ENCODE measurements around the gene PHC2. TPM values are rescaled to one million over a fixed set of nuclear protein-coding genes. Genes with fewer than 3 reads are reported as not detected.

PHC2 gene
- total RNA-seq, 1 donor from 2014 or later, result 65.0 TPM

DNA sequence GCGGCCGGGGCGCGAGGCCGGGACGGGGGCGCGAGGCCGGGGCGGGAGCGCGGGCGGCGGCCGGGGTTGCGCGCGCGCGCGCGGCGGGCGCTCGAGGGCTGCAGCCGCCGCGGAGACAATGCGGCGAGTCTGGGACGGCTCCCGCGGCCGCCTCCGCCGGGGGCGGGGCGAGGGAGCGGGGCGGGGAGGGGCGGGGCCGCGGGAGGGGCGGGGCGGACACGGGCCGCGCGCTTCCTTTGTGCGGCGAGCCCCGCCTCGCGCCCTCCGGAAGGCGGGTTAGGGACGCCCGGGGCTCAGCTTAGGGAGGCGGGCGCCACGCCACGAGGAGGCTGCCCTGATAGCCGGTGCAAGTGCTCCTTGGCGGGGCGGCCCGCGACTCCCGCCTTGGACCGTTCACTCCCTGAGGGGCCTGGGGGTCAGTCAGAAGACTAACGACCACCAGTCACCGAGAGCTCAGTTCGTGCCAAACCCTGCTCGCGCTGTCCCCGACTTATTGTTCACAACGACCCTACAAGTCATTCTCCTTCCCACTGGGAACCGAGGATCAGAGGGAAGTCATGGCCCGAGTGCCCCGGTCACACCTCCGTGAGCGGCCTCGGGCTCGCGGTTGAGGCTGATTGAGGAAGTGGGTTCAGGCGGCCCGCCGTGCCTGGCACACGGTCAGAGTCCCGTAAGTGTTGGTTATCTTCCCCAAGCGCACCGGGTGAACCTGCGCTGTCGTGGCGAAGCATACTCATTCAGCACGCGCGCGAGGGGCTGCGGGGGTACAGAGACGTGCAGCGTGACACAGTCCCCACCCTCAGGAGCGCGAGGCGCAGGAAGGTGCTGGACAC lies 80.9 kb downstream of the PHC2 start:
- Mint-ChIP-seq H3K4me3 (peak overlapping the region; percentile 88), H3K4me1 (peaks cover 73% of the 10 kb centered on the region), H3K27ac (peak overlapping the region; percentile 97), H3K27me3 (ENCODE audit: insufficient read depth, low read depth) (peaks cover 2% of the 10 kb centered on the region), H3K9me3 (no peaks in the 10 kb centered on the region), H3K36me3 (peaks cover 25% of the 10 kb centered on the region)
- TF ChIP-seq EZH2 (IDR thresholded peaks at IDR 0.05) (no peak), EZH2phosphoT487 (IDR thresholded peaks at IDR 0.05) (no peak)
- TF ChIP-seq, protein P1, sequence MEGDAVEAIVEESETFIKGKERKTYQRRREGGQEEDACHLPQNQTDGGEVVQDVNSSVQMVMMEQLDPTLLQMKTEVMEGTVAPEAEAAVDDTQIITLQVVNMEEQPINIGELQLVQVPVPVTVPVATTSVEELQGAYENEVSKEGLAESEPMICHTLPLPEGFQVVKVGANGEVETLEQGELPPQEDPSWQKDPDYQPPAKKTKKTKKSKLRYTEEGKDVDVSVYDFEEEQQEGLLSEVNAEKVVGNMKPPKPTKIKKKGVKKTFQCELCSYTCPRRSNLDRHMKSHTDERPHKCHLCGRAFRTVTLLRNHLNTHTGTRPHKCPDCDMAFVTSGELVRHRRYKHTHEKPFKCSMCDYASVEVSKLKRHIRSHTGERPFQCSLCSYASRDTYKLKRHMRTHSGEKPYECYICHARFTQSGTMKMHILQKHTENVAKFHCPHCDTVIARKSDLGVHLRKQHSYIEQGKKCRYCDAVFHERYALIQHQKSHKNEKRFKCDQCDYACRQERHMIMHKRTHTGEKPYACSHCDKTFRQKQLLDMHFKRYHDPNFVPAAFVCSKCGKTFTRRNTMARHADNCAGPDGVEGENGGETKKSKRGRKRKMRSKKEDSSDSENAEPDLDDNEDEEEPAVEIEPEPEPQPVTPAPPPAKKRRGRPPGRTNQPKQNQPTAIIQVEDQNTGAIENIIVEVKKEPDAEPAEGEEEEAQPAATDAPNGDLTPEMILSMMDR (IDR thresholded peaks at IDR 0.05), result no peak
- H3F3A ChIP-seq (ENCODE audit: low read depth), result peaks cover 24% of the 10 kb centered on the region
- no peak overlapping the region for H3K9ac ChIP-seq
- peak overlapping the region; percentile 52 for H3K4me3 ChIP-seq
- peaks cover 28% of the 10 kb centered on the region for H3K27me3 ChIP-seq
- peak overlapping the region; percentile 13 for H2AFZ ChIP-seq (replicated peaks)
- no peaks in the 10 kb centered on the region for H3K9me3 ChIP-seq (ENCODE audit: low read depth)
- no peak overlapping the region for H3K27ac ChIP-seq
- H3K4me2 ChIP-seq, result peak overlapping the region; percentile 82
- H3K4me1 ChIP-seq, result peaks cover 47% of the 10 kb centered on the region
- H3K36me3 ChIP-seq, result no peaks in the 10 kb centered on the region
- H4K20me1 ChIP-seq (ENCODE audit: low read depth), result peaks cover 43% of the 10 kb centered on the region
- DNase-seq (ENCODE audit: low spot score), result peak; percentile 94
- peaks cover 44% of the 10 kb centered on the region for H3K79me2 ChIP-seq (ENCODE audit: low read depth)

DNA sequence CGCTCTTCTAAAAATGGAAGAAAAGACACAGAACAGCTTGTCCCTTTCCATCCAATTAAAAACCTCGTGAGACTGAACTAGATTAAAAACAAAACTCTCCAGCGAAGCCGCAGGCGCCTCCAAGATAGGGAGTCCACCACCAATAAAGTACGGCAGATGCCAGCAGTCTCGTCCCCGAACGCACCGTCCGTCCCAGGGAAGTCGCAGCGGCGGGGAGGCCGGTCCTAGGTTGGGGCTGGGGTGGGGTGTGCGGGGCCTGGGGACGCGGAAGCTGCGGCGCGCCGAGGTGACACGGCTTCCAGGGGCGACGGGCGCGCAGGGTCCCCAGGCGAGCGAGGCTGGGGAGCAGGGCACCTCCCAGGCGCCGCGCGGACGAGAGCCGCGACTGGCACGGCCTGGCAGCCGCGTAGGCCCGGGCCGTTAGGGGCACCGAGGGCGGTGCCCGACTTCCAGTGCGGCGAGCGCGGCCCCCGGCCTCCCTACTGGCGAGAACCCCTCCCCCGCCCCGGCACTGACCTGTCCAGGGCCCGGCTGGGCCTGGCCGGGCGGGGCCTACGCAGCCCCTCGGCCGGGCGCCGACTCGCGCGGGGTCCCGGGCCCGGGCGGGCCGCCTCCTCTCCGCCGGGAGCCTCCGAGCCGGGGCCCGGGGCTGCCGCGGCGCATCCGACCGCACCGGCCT lies 81.7 kb downstream of the PHC2 start:
- peaks cover 71% of the 10 kb centered on the region for H3K4me1 Mint-ChIP-seq
- no peaks in the 10 kb centered on the region for H3K9me3 Mint-ChIP-seq
- Histone ChIP-seq H3K36me3 (no peaks in the 10 kb centered on the region), H4K20me1 (ENCODE audit: low read depth) (peaks cover 51% of the 10 kb centered on the region), H3F3A (ENCODE audit: low read depth) (peaks cover 31% of the 10 kb centered on the region), H3K79me2 (ENCODE audit: low read depth) (peaks cover 52% of the 10 kb centered on the region), H3K4me1 (peaks cover 54% of the 10 kb centered on the region), H3K9ac (peak overlapping the region; percentile 33), H3K4me2 (peak overlapping the region; percentile 95), H3K27me3 (peaks cover 28% of the 10 kb centered on the region), H2AFZ (replicated peaks) (no peak overlapping the region), H3K27ac (no peak overlapping the region), H3K9me3 (ENCODE audit: low read depth) (no peaks in the 10 kb centered on the region), H3K4me3 (peak overlapping the region; percentile 66)
- peaks cover 25% of the 10 kb centered on the region for H3K36me3 Mint-ChIP-seq
- peaks cover 2% of the 10 kb centered on the region for H3K27me3 Mint-ChIP-seq (ENCODE audit: insufficient read depth, low read depth)
- peak overlapping the region; percentile 15 for H3K27ac Mint-ChIP-seq
- DNase-seq (ENCODE audit: low spot score), result no peak
- peak overlapping the region; percentile 92 for H3K4me3 Mint-ChIP-seq
- TF ChIP-seq EZH2 (IDR thresholded peaks at IDR 0.05) (no peak), EZH2phosphoT487 (IDR thresholded peaks at IDR 0.05) (no peak)
- TF ChIP-seq, protein P1 (IDR thresholded peaks at IDR 0.05), result no peak

DNA sequence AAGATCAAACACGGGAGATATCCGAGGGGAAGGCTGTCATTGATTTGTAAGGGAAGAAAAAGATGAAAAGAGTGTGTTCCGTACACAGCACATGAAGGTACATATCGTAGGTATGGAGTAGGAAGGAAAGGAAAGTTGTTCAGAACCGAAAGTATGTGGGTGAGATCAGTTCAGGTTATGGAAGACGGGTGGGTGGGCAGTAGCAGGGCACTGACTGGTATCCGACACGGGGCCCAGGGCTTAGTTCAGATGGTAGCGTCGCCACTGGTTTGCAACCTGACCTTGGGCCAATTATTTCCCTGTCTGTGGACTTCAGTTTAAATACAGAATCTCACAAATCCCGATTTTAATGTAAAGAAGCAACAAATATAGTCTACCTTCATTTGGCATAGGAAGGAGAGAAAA lies 82.2 kb downstream of the PHC2 start:
- Histone ChIP-seq H3K9ac (peak overlapping the region; percentile 33), H3K79me2 (ENCODE audit: low read depth) (peaks cover 58% of the 10 kb centered on the region), H3K4me3 (peak overlapping the region; percentile 66), H3K4me1 (peaks cover 59% of the 10 kb centered on the region), H3K4me2 (peak overlapping the region; percentile 95), H4K20me1 (ENCODE audit: low read depth) (peaks cover 57% of the 10 kb centered on the region), H3F3A (ENCODE audit: low read depth) (peaks cover 36% of the 10 kb centered on the region), H3K9me3 (ENCODE audit: low read depth) (no peaks in the 10 kb centered on the region), H2AFZ (replicated peaks) (no peak overlapping the region), H3K27me3 (peaks cover 28% of the 10 kb centered on the region), H3K36me3 (no peaks in the 10 kb centered on the region), H3K27ac (no peak overlapping the region)
- DNase-seq (ENCODE audit: low spot score), result no peak
- H3K27ac Mint-ChIP-seq, result peak overlapping the region; percentile 15
- no peaks in the 10 kb centered on the region for H3K9me3 Mint-ChIP-seq
- TF ChIP-seq, protein P1 (IDR thresholded peaks at IDR 0.05), result no peak
- peak; percentile 32 for TF ChIP-seq EZH2 (IDR thresholded peaks at IDR 0.05)
- TF ChIP-seq EZH2phosphoT487 (IDR thresholded peaks at IDR 0.05), result no peak
- peak overlapping the region; percentile 92 for H3K4me3 Mint-ChIP-seq
- peaks cover 25% of the 10 kb centered on the region for H3K36me3 Mint-ChIP-seq
- peaks cover 71% of the 10 kb centered on the region for H3K4me1 Mint-ChIP-seq
- H3K27me3 Mint-ChIP-seq (ENCODE audit: insufficient read depth, low read depth), result peaks cover 2% of the 10 kb centered on the region
